B cell (primary cell): ENCODE measurements around the gene PCGF3.

Source experiments
- EZH2 ChIP-seq: IDR thresholded peaks from 2 replicates; pipeline ENCODE4 v1.6.1; 2012; ENCODE audit warnings: borderline replicate concordance, low read depth, mild to moderate bottlenecking, moderate library complexity, low read length; ENCODE audit not compliant: insufficient read depth, poor library complexity, severe bottlenecking
- TF ChIP-seq, protein P1 (sequence below): fragments of 200-600 bp; IDR thresholded peaks from one replicate; pipeline ENCODE4 v1.8.0; 2022; ENCODE audit warnings: antibody characterized with exemption, mild to moderate bottlenecking

DNA sequence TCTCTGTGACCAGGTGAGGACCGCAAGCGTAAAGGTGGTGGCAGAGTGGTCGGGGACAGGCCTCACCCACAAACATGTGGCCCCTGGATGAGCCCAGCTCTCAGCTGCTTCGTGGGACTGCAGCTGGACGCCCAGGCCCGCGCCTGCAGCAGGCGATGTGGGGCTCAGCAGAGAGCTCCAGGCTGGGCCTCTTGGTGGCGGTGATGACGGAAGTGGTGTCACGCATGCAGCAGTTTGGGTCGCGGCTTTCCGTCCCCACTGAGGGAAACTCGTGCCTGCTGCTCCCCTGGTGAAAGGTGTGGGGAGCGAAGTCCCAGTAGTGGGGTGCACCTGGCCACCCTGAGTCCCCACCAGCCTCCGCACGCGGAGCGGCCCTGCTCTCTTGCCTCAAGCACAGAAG lies 26.9 kb downstream of the PCGF3 start:
- TF ChIP-seq, protein P1, sequence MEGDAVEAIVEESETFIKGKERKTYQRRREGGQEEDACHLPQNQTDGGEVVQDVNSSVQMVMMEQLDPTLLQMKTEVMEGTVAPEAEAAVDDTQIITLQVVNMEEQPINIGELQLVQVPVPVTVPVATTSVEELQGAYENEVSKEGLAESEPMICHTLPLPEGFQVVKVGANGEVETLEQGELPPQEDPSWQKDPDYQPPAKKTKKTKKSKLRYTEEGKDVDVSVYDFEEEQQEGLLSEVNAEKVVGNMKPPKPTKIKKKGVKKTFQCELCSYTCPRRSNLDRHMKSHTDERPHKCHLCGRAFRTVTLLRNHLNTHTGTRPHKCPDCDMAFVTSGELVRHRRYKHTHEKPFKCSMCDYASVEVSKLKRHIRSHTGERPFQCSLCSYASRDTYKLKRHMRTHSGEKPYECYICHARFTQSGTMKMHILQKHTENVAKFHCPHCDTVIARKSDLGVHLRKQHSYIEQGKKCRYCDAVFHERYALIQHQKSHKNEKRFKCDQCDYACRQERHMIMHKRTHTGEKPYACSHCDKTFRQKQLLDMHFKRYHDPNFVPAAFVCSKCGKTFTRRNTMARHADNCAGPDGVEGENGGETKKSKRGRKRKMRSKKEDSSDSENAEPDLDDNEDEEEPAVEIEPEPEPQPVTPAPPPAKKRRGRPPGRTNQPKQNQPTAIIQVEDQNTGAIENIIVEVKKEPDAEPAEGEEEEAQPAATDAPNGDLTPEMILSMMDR: no peak
- no peak for TF ChIP-seq EZH2
